T-helper 22 cell (primary cell): ENCODE data around the gene DBR1.

ENCODE experiments used
- DNase-seq: peaks from one replicate; pipeline ENCODE4 v3.0.0-alpha.2; 2020; ENCODE audit warnings: low read depth

Gene DBR1

GRCh38 chr3:138119423-138119766, 55.3 kb downstream of the DBR1 start:
- DNase-seq = no peak

DNA sequence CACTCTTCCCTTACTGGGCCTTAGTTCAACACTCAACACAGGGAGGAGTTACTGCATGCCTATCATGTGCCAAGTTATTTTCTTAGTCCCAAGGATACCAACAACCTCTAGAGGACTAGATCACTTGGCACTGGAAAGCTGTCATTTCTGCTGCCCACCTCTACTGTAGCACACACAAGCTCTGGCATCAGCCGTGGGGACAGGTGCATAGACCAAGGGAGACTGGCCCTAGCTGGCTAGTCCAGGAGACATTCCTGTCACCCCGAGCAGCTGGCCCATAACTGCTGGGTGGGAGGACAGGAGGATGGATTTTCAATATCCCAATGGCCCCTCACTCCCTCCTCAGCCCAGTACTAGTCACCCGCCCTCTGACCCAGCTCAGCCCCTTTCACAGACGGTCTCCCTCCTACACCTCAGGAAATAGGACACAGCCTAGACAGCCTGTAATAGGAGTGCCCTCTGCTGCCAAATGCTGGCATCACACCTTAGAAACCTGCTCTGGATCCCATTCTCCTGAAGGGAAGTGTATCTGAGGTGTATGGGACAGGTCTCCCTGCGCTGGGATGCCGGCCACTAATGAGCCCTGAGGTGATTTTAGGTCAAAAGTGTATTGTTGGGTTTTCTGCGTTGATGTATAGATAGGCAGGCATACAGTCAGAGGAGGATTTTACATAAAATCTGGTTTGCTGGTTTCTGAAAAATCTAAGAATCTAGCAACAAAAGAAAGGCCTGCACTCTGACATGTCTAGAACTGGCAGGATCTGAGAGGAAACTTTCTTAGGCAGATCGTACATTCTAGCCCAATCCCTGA, 55.9 kb downstream of the DBR1 start:
- no peak for DNase-seq

GRCh38 chr3:138114988-138115971, 59.4 kb downstream of the DBR1 start, which contains the start of gene DZIP1L:
DZIP1L (minus strand) TSS chr3:138115608; CDS start chr3:138103971, 11,637 bp downstream.
- no peak for DNase-seq

GRCh38 chr3:138114431-138114918, 60.2 kb downstream of the DBR1 start:
- no peak for DNase-seq

DNA sequence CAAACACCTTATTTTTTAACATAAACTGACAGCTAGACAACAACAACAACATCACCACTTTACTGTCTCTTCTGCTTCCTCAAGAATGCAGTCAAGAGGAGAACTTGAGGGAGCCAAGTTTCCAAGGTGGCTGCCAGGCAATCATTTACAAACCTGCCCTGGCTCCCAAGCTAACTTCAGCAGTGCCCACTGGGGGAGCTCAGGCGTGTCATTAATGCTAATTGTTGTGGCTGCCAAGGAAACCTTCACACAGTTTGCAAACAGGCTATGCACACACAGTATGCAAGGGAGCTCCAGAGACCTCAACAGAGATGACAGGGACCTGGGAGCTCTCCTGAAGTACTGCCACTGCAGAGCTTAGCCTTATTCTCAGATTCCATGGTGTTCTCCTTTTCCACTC, 61.4 kb downstream of the DBR1 start:
- no peak for DNase-seq

DNA sequence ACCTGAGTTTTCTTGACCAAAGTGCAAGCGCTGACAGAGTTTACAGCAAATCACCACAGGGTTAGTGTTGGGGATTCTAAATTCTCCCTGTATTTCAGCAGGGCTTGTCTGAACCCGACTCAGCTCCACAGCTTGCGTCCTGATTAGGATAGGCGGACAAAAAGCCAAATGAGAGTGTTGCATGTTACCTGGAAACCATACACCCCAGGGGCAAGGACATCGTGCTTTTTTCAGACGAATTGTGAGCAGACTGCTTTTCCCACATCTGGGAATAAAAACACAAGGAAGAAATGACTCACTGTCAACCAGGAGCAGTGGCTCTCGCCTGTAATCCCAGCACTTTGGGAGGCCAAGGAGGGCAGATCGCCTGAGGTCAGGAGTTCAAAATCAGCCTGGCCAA, 62.4 kb downstream of the DBR1 start:
- no peak for DNase-seq
